Heart right ventricle (tissue), 16 donors: Measurements from ENCODE around the gene CACNA1C. TPM values are rescaled to one million over a fixed set of nuclear protein-coding genes. Genes with fewer than 3 reads are reported as not detected.
A peak's percentile ranks its signal among the peaks of the same experiment; 100 is the strongest.

Experiments used
- ATAC-seq, 8 donors: fragments of 200-7000 bp; cut with Tn5 transposase; one replicate each; pipeline ENCODE4 v1.9.1; 2020; ENCODE audit warnings: mild to moderate bottlenecking in 8 of 8, moderate library complexity in 8 of 8, moderate number of reproducible peaks in 1 of 8
- DNase-seq, 2 donors: peaks; one replicate each; pipeline ENCODE4 v3.0.0-alpha.2; 2020
- H3K27ac ChIP-seq, 10 donors: fragments of 200-600 bp; sonication (generic) in 2 of 10; one replicate each; pipeline versions ENCODE4 v1.5.0 to v1.8.0; 2020 to 2022; ENCODE audit warnings: mild to moderate bottlenecking in 3 of 10
- H3K27me3 ChIP-seq, 7 donors: fragments of 200-600 bp; one replicate each; pipeline ENCODE4 v1.8.0; 2021 to 2022; ENCODE audit warnings: mild to moderate bottlenecking in 2 of 7
- H3K36me3 ChIP-seq, 9 donors: fragments of 200-600 bp; sonication (generic) in 1 of 9; one replicate each; pipeline versions ENCODE4 v1.5.0 to v1.8.0; 2020 to 2022; ENCODE audit warnings: mild to moderate bottlenecking in 2 of 9
- H3K4me1 ChIP-seq, 9 donors: fragments of 200-600 bp; sonication (generic) in 1 of 9; one replicate each; pipeline versions ENCODE4 v1.5.0 to v1.8.0; 2020 to 2022; ENCODE audit warnings: mild to moderate bottlenecking in 4 of 9
- H3K4me3 ChIP-seq, 10 donors: fragments of 200-600 bp; sonication (generic) in 2 of 10; one replicate each; pipeline versions ENCODE4 v1.5.0 to v1.8.0; 2020 to 2022; ENCODE audit warnings: mild to moderate bottlenecking in 7 of 10, moderate library complexity in 2 of 10
- H3K9me3 ChIP-seq, 11 donors: fragments of 200-600 bp in 10 of 11; sonication (generic) in 2 of 11; one replicate each; pipeline versions ENCODE4 v1.5.0 to v1.8.0; 2013 to 2022; ENCODE audit warnings: mild to moderate bottlenecking in 2 of 11, control low read depth in 1 of 11, moderate library complexity in 1 of 11
- WGBS, 2 donors: extraction: QIAGEN DNeasy Blood & Tissue Kit; methylation state at CpG; one replicate each; pipeline ENCODE4 v1.1.7; 2013; ENCODE audit warnings: inconsistent platforms in 1 of 2; 5-methylcytosine and 5-hydroxymethylcytosine counted together
- intact Hi-C, 10 donors: fragments of 100-400 bp; cut with DNase I; formaldehyde crosslinking; loops; one replicate each; pipeline versions ENCODE4 v1.11.1 to v1.14.2; 2022
- polyA plus RNA-seq, 2 donors: library from polyadenylated mRNA; stranded (reverse); fragments of 200-250 nt; gene quantifications; one replicate each; pipeline ENCODE4 v1.2.3, GENCODE V29; 2013
- total RNA-seq, 10 donors: library from RNA; stranded (reverse); fragmentation: NEBNext Ultra II Directional in 3 of 10; extraction: Animal tissue kit (Norgen Biotek cat#: 25700) in 3 of 10; gene quantifications; one replicate each; pipeline versions ENCODE4 v1.2.1 to v1.2.4, GENCODE V29; 2021 to 2023
- TF ChIP-seq, protein P1 (sequence below), 9 donors: fragments of 200-600 bp; sonication (generic) in 2 of 9; IDR thresholded peaks; one replicate each; pipeline versions ENCODE4 v1.5.0 to v1.8.0; 2021 to 2022; ENCODE audit warnings: antibody characterized with exemption in 9 of 9, mild to moderate bottlenecking in 5 of 9, moderate library complexity in 1 of 9
- donor health status: Arrhythmogenic right ventricular cardiomyopathy.
- donor health status: ischemic (EF 13 %, LVEDD 7.1; RV severe dilation, severe dysfunction).
- donor health status: healthy with polysubstance abuse.
- donor health status: DM: no; HTN: yes; CAD: no.
- donor health status: DM: no; HTN: no; CAD: no.
- donor health status: ischemic (EF 25% LVEDD 6.9; RV normal size, moderate dysfunction).
- donor health status: ischemic (EF 25% LVEDD 5.7; RV mildly dilated, moderate dysfunction).
- donor health status: healthy.
- donor health status: DM: yes; HTN: yes; CAD: no.
- donor health status: Ischemic cardiomyopathy.
- donor health status: ischemic (EF 35%, LVEDD 5.7; RV mildly dilated, moderate dysfunction).
- donor health status: nonischemic (EF 11% LVEDD 7.7; RV severe dilation, severe dysfunction).
- donor health status: DM: yes; HTN: yes; CAD: no.
- donor health status: PGD.
- donor health status: ischemic (EF 29% LVEDD 5.4; RV normal size, mild dysfunction).
- donor health status: nonischemic (EF 23%, LVEDD 6.1; RV moderate dilation, normal function).

Gene CACNA1C
- total and polyA plus RNA-seq, 12 donors = 19.1 to 222 (median 183) TPM

GRCh38 chr12:2092890-2093289, 40.1 kb downstream of the CACNA1C start:
- DNase-seq (peak; percentile 53 to 62), ATAC-seq (peak; percentile 65 to 87 (median 82))
- Histone ChIP-seq H3K27ac (peak overlapping the region; percentile 63 to 93 (median 84)), H3K9me3 (no peaks in the 10 kb centered on the region), H3K27me3 (no peaks in the 10 kb centered on the region), H3K4me1 (peaks cover 23 to 81% (median 51%) of the 10 kb centered on the region in 9 donors), H3K4me3 (no peak overlapping the region), H3K36me3 (no peaks in the 10 kb centered on the region)
- 38 to 58% methylated on average over 6 of the region's 6 CpGs for WGBS, 2 donors
- TF ChIP-seq, protein P1, sequence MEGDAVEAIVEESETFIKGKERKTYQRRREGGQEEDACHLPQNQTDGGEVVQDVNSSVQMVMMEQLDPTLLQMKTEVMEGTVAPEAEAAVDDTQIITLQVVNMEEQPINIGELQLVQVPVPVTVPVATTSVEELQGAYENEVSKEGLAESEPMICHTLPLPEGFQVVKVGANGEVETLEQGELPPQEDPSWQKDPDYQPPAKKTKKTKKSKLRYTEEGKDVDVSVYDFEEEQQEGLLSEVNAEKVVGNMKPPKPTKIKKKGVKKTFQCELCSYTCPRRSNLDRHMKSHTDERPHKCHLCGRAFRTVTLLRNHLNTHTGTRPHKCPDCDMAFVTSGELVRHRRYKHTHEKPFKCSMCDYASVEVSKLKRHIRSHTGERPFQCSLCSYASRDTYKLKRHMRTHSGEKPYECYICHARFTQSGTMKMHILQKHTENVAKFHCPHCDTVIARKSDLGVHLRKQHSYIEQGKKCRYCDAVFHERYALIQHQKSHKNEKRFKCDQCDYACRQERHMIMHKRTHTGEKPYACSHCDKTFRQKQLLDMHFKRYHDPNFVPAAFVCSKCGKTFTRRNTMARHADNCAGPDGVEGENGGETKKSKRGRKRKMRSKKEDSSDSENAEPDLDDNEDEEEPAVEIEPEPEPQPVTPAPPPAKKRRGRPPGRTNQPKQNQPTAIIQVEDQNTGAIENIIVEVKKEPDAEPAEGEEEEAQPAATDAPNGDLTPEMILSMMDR (IDR thresholded peaks at IDR 0.05) = no peak
- intact Hi-C loops = no loop called here

DNA sequence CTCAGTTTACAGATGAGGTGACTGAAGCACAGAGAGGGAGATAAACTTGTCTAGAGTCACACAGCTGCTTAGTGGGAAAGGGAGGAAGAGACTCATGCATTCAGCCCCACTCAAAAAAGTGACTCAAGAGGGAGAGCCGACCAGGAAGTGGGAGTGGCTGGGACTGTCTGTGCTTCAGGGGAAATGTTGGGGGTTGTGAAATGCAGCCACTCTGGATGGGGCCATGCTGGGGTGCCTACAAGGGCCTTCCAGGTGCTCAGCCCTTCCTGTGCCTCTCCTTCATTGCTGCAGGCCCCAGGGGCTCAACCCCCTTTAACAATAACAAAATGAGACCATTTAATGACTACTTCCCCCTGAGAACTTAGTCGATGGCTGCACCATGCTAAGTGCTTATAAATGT, 41.8 kb downstream of the CACNA1C start:
- Histone ChIP-seq H3K4me1 (peaks cover 23 to 87% (median 66%) of the 10 kb centered on the region in 9 donors), H3K9me3 (no peaks in the 10 kb centered on the region), H3K27ac (peak overlapping the region in 8 of 10 donors; percentile 33 to 93 (median 84)), H3K36me3 (no peaks in the 10 kb centered on the region), H3K4me3 (no peak overlapping the region), H3K27me3 (no peaks in the 10 kb centered on the region)
- 8 to 16% methylated on average over 2 of the region's 2 CpGs for WGBS, 2 donors
- intact Hi-C loops = no loop called here
- ATAC-seq = peak in 1 of 8 donors; percentile 9
- DNase-seq = no peak
- TF ChIP-seq, protein P1 (IDR thresholded peaks at IDR 0.05) = no peak

DNA sequence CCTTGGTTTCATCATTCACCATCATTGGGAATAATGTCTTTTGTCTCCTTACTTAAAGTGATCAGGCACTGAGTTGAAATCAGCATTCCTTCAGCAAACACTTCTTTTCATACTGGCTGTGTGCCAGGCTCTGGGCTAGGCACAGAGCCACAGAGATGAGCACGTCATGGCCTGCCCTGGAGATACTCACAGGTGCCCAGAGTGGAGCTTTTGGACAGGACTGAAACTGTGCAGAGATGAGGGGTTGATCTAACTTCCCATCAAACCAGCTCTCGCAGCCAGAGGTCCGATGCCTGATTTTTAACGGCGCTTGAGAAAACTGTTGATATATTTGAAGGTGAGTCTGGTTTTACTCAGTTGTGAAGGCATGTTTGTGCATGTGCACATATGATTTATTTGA, 43.1 kb downstream of the CACNA1C start:
- no peaks in the 10 kb centered on the region for H3K36me3 ChIP-seq
- H3K4me3 ChIP-seq = no peak overlapping the region
- DNase-seq = no peak
- no peaks in the 10 kb centered on the region for H3K27me3 ChIP-seq
- H3K27ac ChIP-seq = peak overlapping the region in 7 of 10 donors; percentile 33 to 93 (median 84)
- WGBS, 2 donors = 69 to 77% methylated on average over 5 of the region's 5 CpGs
- no peaks in the 10 kb centered on the region for H3K9me3 ChIP-seq
- intact Hi-C loops = no loop called here
- peaks cover 23 to 94% (median 71%) of the 10 kb centered on the region in 9 donors for H3K4me1 ChIP-seq
- ATAC-seq = peak in 3 of 8 donors; percentile 24 to 27 (median 25)
- TF ChIP-seq, protein P1 (IDR thresholded peaks at IDR 0.05) = no peak

- H3K9me3 ChIP-seq = peaks cover 0 to 2% (median 0%) of the 10 kb centered on the region in 11 donors
- no peaks in the 10 kb centered on the region for H3K36me3 ChIP-seq
- TF ChIP-seq, protein P1 (IDR thresholded peaks at IDR 0.05) = no peak
- no peak overlapping the region for H3K4me3 ChIP-seq
- ATAC-seq = no peak
- peaks cover 16 to 87% (median 60%) of the 10 kb centered on the region in 9 donors for H3K4me1 ChIP-seq
- H3K27me3 ChIP-seq = no peaks in the 10 kb centered on the region
- H3K27ac ChIP-seq = peak overlapping the region in 2 of 10 donors; percentile 14 to 41
- no peak for DNase-seq
- intact Hi-C loops = no loop called here
- WGBS, 2 donors = 74 to 75% methylated on average over 7 of the region's 7 CpGs
Observed at GRCh38 chr12:2097617-2098016, 44.8 kb downstream of the CACNA1C start.
